HFF-Myc (cell line): ENCODE measurements around the gene GGCX.
"Not testable (repeated sequence)": the region's sequence is repeated elsewhere in the genome, so short reads cannot be mapped to it uniquely, and the experiment has no call there.

Experiments
- DNase-seq: peaks from one replicate; pipeline ENCODE4 v3.0.0-alpha.2; 2011; ENCODE audit warnings: low read depth; ENCODE audit errors: extremely low read depth
- H3K4me3 ChIP-seq: replicated peaks from 2 replicates; pipeline ENCODE4 v1.5.1; 2011; ENCODE audit warnings: low read depth, mild to moderate bottlenecking, control low read depth, low read length
- CTCF ChIP-seq: IDR thresholded peaks from 2 replicates; pipeline ENCODE4 v1.5.1; 2012; ENCODE audit warnings: mild to moderate bottlenecking, low read depth, low read length, control low read depth; ENCODE audit errors: missing control alignments

GGCX gene

GRCh38 chr2:85597241-85597640 is 35.9 kb upstream of the GGCX start:
- TF ChIP-seq CTCF = no peak
- DNase-seq = no peak
- no peak overlapping the region for H3K4me3 ChIP-seq

- no peak for DNase-seq
- H3K4me3 ChIP-seq = peak overlapping the region; percentile 67
- no peak for TF ChIP-seq CTCF
Observed at GRCh38 chr2:85596486-85597143, 35.3 kb upstream of the GGCX start.

- DNase-seq = no peak
- TF ChIP-seq CTCF = no peak
- H3K4me3 ChIP-seq = peak overlapping the region; percentile 67
Observed at GRCh38 chr2:85596026-85596333, 34.7 kb upstream of the GGCX start.

- peak; percentile 98 for DNase-seq
- no peak for TF ChIP-seq CTCF
Observed at GRCh38 chr2:85595301-85596025, 34.2 kb upstream of the GGCX start, which contains the start of gene RNF181. RNF181 (plus strand) TSS chr2:85595745; CDS start chr2:85595764, 19 bp downstream.

GRCh38 chr2:85594715-85595300 is 33.5 kb upstream of the GGCX start:
- no peak for DNase-seq
- H3K4me3 ChIP-seq = peak overlapping the region; percentile 67
- no peak for TF ChIP-seq CTCF

More at GRCh38 chr2:85595301-85596025, 34.2 kb upstream of the GGCX start, which contains the start of gene RNF181:
- peak within 1 kb of the TSS; percentile 67 for H3K4me3 ChIP-seq

GRCh38 chr2:85593023-85593422 is 31.7 kb upstream of the GGCX start:
- no peak overlapping the region for H3K4me3 ChIP-seq
- no peak for DNase-seq
- no peak for TF ChIP-seq CTCF

GRCh38 chr2:85592299-85592698 is 31.0 kb upstream of the GGCX start:
- not testable (repeated sequence) for DNase-seq, H3K4me3 ChIP-seq
